ENCODE data around the gene ZNF524. TPM values are rescaled to one million over a fixed set of nuclear protein-coding genes. Genes with fewer than 3 reads are reported as not detected.
"Not testable (repeated sequence)": the region's sequence is repeated elsewhere in the genome, so short reads cannot be mapped to it uniquely, and the experiment has no call there.

The ZNF524 gene
- 10 to 100 TPM; 21.4 to 29.7 TPM for total RNA-seq

- peak; percentile 83 to 93 for DNase-seq (ENCODE audit: low spot score in 2 of 2)
- peaks cover 29 to 31% of the 10 kb centered on the region in 2 donors for H3K36me3 Mint-ChIP-seq
- H3K27ac Mint-ChIP-seq: peak within 1 kb of the TSS; percentile 99
- ATAC-seq: peak; percentile 60 to 62
- H3K9me3 Mint-ChIP-seq: peaks cover 0 to 5% of the 10 kb centered on the region in 2 donors
Observed at GRCh38 chr19:55599842-55600661, at the start of gene ZNF524. TSS of gene ZNF524 (plus strand) at chr19:55600288. CDS start at chr19:55602113, 1,825 bp downstream.

GRCh38 chr19:55550321-55550650, 49.8 kb upstream of the ZNF524 start:
- Mint-ChIP-seq H3K36me3 (no peaks in the 10 kb centered on the region), H3K9me3 (no peaks in the 10 kb centered on the region), H3K27ac (no peak overlapping the region)
- no peak for DNase-seq (ENCODE audit: low spot score in 2 of 2)
- ATAC-seq: no peak

- H3K27ac Mint-ChIP-seq: no peak overlapping the region
- H3K9me3 Mint-ChIP-seq: no peaks in the 10 kb centered on the region
- no peaks in the 10 kb centered on the region for H3K36me3 Mint-ChIP-seq
- ATAC-seq: no peak
- DNase-seq (ENCODE audit: low spot score in 2 of 2): no peak
Observed at GRCh38 chr19:55552206-55552605, 47.9 kb upstream of the ZNF524 start.

GRCh38 chr19:55552620-55553019, 47.5 kb upstream of the ZNF524 start:
- no peaks in the 10 kb centered on the region for H3K9me3 Mint-ChIP-seq
- DNase-seq (ENCODE audit: low spot score in 2 of 2) (no peak), ATAC-seq (no peak)
- no peak overlapping the region for H3K27ac Mint-ChIP-seq
- no peaks in the 10 kb centered on the region for H3K36me3 Mint-ChIP-seq

GRCh38 chr19:55553217-55554182, 46.6 kb upstream of the ZNF524 start:
- DNase-seq (ENCODE audit: low spot score in 2 of 2) (no peak), ATAC-seq (no peak)
- no peak overlapping the region for H3K27ac Mint-ChIP-seq
- H3K9me3 Mint-ChIP-seq: no peaks in the 10 kb centered on the region
- H3K36me3 Mint-ChIP-seq: no peaks in the 10 kb centered on the region

- H3K27ac Mint-ChIP-seq: no peak overlapping the region
- no peaks in the 10 kb centered on the region for H3K9me3 Mint-ChIP-seq
- ATAC-seq (no peak), DNase-seq (ENCODE audit: low spot score in 2 of 2) (no peak)
- no peaks in the 10 kb centered on the region for H3K36me3 Mint-ChIP-seq
Observed at GRCh38 chr19:55554302-55554701, 45.8 kb upstream of the ZNF524 start.

GRCh38 chr19:55554741-55555152, 45.3 kb upstream of the ZNF524 start:
- Mint-ChIP-seq H3K9me3 (no peaks in the 10 kb centered on the region), H3K36me3 (no peaks in the 10 kb centered on the region), H3K27ac (no peak overlapping the region)
- ATAC-seq (no peak), DNase-seq (ENCODE audit: low spot score in 2 of 2) (no peak)

GRCh38 chr19:55559684-55560083, 40.4 kb upstream of the ZNF524 start:
- no peak overlapping the region for H3K27ac Mint-ChIP-seq
- DNase-seq (ENCODE audit: low spot score in 2 of 2) (no peak), ATAC-seq (no peak)
- no peaks in the 10 kb centered on the region for H3K36me3 Mint-ChIP-seq
- no peaks in the 10 kb centered on the region for H3K9me3 Mint-ChIP-seq

GRCh38 chr19:55563261-55563690, 36.8 kb upstream of the ZNF524 start:
- ATAC-seq (no peak), DNase-seq (ENCODE audit: low spot score in 2 of 2) (no peak)
- Mint-ChIP-seq H3K27ac (no peak overlapping the region), H3K9me3 (no peaks in the 10 kb centered on the region), H3K36me3 (no peaks in the 10 kb centered on the region)

- ATAC-seq (no peak), DNase-seq (ENCODE audit: low spot score in 2 of 2) (no peak)
- Mint-ChIP-seq H3K36me3 (no peaks in the 10 kb centered on the region), H3K9me3 (no peaks in the 10 kb centered on the region), H3K27ac (no peak overlapping the region)
Observed at GRCh38 chr19:55566823-55567222, 33.3 kb upstream of the ZNF524 start.

- ATAC-seq (no peak), DNase-seq (ENCODE audit: low spot score in 2 of 2) (no peak)
- Mint-ChIP-seq H3K9me3 (no peaks in the 10 kb centered on the region), H3K36me3 (no peaks in the 10 kb centered on the region), H3K27ac (no peak overlapping the region)
Observed at GRCh38 chr19:55567708-55568328, 32.3 kb upstream of the ZNF524 start.

- not testable (repeated sequence) for H3K27ac Mint-ChIP-seq; H3K9me3 Mint-ChIP-seq; ATAC-seq; H3K36me3 Mint-ChIP-seq; DNase-seq (ENCODE audit: low spot score in 2 of 2)
Observed at GRCh38 chr19:55569477-55569876, 30.6 kb upstream of the ZNF524 start.

GRCh38 chr19:55573929-55574328, 26.2 kb upstream of the ZNF524 start:
- H3K36me3 Mint-ChIP-seq: peaks cover 0 to 12% of the 10 kb centered on the region in 2 donors
- DNase-seq (ENCODE audit: low spot score in 2 of 2); ATAC-seq; H3K27ac Mint-ChIP-seq; H3K9me3 Mint-ChIP-seq: not testable (repeated sequence)

GRCh38 chr19:55576746-55577145, 23.3 kb upstream of the ZNF524 start:
- no peak for DNase-seq (ENCODE audit: low spot score in 2 of 2)
- no peaks in the 10 kb centered on the region for H3K9me3 Mint-ChIP-seq
- no peak overlapping the region for H3K27ac Mint-ChIP-seq
- peaks cover 8 to 19% of the 10 kb centered on the region in 2 donors for H3K36me3 Mint-ChIP-seq
- no peak for ATAC-seq

GRCh38 chr19:55578031-55578760, 21.9 kb upstream of the ZNF524 start:
- H3K36me3 Mint-ChIP-seq: peaks cover 8 to 19% of the 10 kb centered on the region in 2 donors
- H3K9me3 Mint-ChIP-seq: no peaks in the 10 kb centered on the region
- no peak for DNase-seq (ENCODE audit: low spot score in 2 of 2)
- H3K27ac Mint-ChIP-seq: no peak overlapping the region
- no peak for ATAC-seq
